DLD1 (cell line): ENCODE data around the gene SLC35F1.
"Not testable (repeated sequence)": the region's sequence is repeated elsewhere in the genome, so short reads cannot be mapped to it uniquely, and the experiment has no call there.

Experiments
- in situ Hi-C: cut with HindIII; loops from 2 replicates; pipeline ENCODE4 v1.10.0; 2017; ENCODE audit warnings: low sequenced_read_pairs

SLC35F1 gene

DNA sequence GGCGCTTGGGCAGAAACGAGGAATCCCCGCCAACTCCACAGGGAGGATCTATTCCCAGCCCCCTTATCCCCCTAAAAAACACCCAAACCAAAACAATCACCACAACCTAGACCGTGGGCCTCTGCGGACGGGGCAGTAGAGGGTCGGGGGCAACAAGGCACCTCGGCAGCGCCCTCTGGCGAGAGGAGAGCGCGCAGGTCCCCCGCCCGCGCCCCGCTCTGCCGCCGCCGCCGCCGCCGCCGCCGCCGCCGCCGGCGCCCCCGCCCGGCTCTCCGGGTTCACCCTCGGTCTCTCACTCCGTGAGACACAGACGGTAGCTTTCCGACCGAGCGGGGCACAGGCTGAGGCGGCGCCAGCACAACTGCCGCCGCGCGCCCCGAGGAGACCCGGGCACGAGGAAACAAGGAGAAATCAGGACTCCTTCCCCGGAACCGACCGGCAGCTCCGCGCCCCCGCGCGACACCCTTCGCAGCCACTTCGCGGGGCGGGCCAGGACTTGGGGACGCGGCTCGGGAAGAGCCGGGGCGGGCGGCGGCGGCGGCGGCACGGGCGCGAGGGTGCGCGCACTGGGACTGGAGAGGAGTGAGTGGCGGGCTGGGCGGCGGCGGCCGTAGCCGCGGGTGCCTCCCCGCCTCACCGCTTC, at the start of gene SLC35F1:
SLC35F1 (plus strand) TSS at position 307 of the 643 bp plus-strand sequence.
- in situ Hi-C loops, result no loop called here

DNA sequence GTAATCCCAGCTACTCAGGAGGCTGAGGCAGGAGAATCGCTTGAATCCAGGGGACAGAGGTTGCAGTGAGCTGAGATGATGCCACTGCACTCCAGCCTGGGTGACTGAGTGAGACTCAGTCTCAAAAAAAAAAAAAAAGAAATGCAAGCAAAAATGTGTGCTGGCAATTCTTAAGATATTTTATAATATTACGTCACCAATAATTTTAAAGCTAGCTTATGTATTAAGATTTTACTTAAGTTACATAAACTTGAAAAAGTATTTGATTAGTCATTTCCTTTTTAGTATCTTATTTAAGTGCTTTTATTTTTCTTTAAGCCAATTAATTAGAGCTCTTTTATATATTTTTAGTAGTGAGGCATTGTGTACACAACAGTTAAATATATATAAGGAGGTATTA, 48.5 kb upstream of the SLC35F1 start:
- in situ Hi-C loops, result not testable (repeated sequence)

DNA sequence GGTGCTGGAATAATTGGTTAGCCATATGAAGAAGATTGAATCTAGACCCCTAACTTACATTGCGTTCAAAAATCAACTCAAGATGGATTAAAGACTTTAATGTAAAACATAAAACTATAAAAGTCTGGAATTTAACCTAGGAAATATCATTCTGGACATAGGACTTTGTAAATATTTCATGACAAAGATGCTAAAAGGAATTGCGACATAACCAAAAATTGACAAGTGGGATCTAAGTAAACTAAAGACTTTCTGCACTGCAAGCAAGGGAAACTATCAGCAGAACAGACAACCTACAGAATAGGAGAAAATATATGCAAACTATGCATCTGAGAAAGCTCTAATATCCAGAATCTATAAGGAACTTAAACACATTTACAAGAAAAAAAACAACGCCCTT, 45.5 kb upstream of the SLC35F1 start:
- in situ Hi-C loops, result no loop called here

DNA sequence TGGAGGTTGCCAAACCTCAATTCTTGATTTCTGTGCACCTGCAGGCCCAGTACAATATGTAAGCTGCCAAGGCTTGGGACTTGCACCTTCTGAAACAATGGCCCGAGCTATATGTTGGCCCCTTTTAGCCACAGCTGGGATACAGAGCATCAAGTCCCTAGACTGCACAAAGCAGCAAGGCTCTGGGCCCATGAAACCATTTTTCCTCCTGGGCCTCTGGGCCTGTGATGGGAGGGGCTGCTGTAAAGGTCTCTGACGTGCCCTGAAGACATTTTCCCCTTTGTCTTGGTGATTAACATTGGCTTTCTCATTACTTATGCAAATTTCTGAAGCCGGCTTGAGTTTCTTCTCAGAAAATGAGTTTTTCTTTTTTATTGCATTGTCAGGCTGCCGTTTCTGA, 40.5 kb upstream of the SLC35F1 start:
- in situ Hi-C loops, result no loop called here

DNA sequence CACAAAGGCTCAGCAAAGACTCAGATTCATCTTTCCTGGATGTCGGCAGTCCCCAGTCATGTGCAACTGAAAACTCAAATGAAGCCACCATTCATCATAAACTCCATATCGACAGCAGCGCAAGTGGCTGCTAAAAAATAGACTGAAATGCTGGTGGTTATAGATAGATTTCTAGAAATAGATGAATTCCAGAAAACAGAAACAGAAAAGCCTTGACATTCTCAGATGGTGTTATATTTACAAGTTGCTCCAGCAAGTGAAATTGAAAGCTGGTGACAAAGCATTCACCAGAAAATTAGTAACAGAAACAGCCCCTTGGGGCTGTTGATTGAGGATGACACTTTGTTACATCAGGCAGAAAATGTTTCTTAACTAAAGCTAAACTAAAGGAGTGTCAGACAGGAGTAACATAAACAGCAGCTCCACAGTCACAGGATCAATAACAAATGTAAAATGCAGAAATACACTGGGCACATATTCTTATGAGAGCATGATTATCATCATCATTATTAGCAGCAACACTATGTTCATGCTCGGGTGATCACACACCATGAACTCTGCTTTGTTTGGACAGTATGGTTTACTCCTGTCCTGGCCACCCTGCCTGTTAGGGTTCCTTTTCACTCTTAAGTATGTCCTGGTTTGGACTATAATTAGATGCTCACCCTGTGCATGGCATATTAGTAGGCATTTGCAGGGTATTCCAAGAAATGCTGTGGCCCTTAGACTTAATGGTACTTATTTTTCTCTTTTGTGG, 36.4 kb upstream of the SLC35F1 start:
- in situ Hi-C loops, result no loop called here

DNA sequence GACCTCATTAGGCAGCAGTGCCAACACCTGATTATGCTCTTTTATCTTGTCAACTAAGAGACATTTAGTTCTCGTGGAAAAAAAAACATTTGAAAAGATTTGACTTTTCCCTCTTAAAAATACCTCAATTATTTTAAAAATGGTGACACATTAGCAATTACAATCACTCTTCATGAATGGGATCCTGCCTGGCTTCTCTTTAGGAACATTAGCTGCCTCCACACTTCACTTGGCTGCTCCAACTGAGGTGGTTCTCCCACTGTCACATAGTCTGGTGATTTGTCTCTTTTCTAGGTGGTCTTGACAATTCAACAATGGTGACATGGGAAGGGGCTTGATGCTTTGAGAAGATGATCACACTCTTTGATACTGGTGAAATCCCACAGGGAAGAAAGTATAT, 26.2 kb upstream of the SLC35F1 start:
- in situ Hi-C loops, result no loop called here

DNA sequence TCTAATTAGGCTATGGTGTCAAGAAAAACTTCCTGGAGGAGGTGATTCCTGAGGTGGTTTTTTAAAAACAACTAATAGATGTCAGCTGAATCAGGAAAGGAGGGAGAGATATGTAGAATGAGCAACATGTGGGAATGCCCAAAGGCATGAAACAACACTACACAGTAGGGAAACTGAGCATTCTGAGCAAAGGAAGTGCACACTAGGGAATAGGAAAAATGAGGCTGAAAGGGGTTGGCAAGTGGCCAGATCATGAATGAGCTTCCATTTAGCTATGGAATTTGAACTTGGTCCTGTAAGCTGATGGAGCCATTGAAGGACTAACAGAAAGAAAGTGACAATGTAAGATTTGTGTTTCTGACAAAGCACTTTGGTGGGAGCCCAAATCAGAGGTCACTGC, 16.9 kb upstream of the SLC35F1 start:
- in situ Hi-C loops, result no loop called here

DNA sequence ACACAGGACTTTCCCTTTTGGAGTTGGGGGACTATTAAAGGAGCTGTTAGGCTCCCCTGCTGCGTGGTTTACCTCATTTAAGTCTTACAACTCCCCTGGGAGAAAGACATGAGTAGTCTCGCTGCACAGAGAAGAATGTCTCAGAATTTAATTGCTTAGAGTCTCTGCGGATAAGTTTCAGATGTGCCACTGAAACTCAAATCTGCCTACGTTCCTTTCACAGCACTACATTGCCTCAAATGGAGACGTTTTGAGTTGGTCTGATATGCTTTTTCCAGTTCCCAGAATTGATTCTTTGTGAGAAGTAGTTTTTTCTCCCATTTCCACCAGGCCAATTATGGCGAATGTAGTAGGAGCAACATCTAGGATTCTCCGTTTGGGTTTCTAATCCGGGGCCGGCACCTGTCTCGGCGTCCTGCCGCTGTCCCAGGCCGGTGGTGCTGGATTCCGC, 532 bp upstream of the SLC35F1 start:
- in situ Hi-C loops, result no loop called here

DNA sequence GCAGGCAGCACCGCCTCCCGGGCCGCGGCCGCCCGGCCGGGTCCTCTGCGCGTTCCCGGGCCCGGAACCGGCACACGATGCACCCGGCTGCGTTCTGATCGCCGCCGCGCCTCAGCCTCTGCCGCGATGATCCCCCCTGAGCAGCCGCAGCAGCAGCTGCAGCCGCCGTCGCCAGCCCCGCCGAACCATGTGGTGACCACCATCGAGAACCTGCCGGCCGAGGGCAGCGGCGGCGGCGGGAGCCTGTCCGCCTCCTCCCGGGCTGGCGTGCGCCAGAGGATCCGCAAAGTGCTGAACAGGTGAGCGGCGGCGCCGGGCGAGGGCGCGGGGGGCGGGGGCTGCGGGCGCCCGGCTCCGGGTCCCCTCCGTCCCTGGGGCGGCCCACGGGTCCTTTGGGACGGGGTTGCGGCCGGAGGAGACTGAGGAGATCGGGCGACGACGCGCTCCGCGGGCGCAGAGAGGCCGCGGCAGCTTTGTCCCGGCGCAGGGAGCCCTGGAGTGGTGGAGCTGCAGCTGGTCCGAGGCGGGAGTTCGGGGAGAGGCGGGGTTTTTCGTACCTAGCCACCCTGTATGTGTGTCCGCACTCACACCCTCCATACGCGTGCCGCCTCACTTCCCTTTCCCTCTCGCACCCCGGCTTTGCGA, 659 bp downstream of the SLC35F1 start:
- in situ Hi-C loops, result no loop called here

DNA sequence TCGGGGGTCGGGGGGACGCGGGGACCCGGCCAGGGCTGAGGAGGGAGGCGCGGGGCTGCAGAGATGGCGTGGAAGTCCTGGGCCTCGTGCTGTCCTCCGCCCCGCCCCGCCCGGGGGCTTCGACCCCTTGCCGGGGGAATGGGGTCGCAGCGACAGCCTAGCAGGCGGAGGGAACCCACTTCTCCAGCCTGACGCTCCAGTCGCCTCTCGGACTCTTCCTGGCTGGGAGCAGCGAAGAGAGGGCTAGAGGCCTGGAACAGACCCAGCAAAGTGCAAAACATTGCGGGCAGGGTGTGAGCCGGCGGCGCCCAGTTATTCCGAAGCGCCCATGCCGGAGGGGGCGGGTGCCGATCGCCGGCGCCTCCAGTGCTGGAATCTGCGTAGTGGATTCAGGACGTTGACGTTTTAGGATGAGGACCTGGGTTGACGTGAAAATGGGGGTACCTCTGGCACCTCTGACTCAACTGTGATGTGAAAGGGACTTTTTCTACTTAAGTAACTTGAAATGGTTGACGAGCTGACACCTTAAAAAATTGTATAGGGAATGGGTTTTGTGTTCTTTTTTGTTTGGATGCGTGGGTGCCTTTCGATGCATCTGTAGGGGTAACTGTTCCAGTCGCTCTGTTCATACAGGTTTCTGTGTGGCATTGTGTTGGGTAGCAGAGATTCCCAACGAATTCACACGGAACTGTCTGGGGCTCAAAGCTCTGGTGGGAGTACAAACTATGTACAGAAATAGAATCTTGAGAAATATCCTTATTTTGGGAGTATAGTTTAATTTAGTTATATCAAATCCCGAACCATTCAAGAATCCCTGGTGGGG, 1.4 kb downstream of the SLC35F1 start:
- in situ Hi-C loops, result no loop called here

DNA sequence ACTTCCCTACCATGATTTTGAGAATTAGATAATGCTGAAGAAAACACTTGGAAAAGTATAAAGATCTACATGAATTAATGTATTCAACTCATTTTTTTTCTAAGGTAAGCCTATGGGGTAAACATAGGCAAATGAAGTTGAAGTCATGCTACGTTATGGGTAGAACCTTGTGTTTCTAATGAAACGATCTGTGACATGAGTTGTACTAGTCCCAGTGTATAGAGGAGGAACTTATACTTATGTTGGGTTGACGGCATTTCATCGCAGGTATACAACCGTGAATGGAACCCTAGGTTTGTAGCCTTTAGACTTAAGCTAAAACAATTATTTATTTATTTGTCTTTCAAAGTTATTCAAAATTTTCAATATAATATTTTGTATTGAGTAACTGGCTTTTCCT, 2.6 kb downstream of the SLC35F1 start:
- in situ Hi-C loops, result no loop called here

DNA sequence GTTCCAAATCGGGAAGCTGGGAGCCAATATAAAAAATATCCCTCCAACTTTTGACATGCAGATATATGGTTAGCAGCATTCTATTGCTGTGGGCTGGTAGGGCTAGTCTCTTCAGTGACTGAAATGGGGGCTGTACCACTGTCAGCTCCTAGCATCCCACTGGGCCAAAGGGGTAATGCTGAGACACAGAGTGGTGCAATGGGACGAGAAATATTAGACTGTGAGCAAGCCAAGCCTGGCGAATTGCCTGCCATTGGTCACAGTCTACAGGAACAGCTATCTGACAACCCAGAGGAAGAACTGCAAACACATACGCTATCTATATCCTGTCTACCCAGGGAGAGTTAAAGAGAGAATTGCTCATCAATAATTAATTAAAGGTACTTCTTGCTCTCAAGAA, 3.5 kb downstream of the SLC35F1 start:
- in situ Hi-C loops, result no loop called here

DNA sequence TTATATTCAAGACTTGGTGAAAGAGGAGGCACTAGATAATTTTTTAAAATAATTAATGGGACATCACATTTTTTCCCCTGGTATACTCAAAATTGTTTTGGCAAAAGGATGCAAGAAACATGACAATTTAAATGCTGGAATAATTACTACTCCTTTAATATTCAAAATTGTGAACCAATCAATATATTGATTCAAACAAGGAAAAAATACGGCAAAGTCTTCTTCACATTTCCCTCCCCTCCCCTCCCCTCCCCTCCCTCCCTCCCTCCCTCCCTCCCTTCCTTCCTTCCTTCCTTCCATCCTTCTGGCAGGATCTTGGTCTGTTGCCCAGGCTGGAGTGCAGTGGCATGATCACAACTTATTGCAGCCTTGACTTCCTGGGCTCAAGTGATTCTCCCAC, 4.1 kb downstream of the SLC35F1 start:
- in situ Hi-C loops, result no loop called here

DNA sequence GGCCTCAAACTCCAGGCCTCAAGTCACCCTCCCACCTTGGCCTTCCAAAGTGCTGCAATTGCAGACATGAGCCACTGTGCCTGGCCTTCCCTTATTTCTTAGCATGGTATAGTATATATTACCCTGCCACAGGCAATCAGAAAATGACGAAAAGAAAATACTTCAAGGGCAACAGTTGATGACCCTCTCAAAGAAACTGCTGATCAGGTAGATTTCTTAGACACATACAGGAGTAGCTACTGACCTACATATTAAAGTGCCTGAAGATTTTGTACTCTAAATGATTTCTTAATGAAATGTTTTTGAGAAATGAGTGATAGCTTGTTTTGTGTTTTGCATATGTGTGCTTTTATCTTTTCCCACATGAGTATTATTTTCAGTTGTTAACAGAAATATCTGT, 4.6 kb downstream of the SLC35F1 start:
- in situ Hi-C loops, result no loop called here

DNA sequence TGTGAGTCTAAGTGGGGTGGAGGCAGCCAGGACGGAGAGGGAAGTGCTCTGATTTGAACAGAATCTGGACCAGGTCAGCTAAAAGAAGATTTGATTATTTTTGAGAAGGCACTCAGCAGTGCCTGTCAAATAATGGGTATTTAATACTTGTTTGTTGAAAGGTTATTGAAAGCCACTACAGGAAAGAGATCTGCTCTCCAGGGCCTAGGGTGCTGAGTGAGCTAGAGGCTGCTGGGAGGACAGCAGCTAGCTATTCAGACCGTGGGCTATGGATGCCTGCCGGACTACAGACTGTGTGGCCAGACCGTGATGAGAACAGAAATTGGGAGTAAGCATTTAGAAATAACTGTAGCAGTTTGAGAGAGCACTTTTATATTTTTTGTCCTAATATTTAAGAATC, 8.8 kb downstream of the SLC35F1 start:
- in situ Hi-C loops, result no loop called here

DNA sequence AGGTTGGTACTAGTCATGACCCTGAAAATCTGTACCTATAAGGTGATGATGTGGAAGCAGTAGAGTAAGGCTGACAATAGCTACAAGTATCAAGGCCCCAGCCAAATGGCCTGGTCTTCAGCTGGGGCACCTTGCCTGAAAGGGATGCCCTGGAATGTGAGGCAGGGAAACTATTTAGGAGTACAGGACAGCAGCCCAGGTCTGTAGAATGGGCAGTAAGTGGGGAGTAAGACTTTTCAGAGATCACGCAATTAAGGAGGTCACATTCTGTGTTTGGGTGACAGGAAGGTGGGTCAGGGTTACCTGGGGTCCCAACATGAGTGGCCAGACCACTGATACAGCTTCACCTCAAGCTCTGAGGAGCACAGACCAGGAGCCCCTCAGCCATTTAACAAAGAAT, 9.4 kb downstream of the SLC35F1 start:
- in situ Hi-C loops, result no loop called here

DNA sequence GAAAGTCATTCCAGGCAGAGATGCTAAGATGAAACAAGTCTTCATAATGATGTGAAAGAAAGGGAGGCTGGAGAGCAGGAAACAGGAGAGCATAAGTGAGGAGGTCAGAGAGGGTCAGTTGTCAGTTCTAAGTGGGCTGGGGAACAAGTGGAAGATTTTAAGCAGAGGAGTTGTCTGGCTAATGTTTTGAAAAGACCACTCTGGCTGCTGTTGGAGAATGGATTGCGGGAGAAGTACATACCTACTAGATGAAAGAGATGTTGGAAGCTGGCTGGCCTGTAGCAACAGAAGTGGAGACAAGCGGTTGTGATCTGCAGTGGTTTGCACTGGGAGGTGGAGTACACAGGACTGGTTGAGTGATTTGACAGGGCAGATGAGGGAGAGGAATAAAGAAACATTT, 10.1 kb downstream of the SLC35F1 start:
- in situ Hi-C loops, result no loop called here

DNA sequence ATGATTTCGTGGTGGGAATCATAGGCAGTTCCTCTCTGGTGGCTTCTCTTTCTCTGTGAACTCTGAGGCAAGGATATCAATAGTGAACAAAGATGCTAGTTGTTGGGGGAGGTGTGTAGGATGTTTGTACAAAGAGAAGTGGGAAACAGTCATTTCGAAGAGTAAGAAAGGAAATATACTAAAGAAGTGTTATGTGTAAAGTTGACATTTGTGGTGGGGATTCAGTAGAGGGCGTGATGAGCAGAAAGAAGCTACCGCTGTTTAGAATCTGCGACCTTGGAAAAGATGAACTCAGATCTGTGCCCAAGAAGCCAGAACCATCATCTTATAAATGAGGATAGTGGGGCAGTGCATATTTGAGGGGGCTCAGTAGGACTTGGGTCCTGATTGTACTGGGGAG, 11.4 kb downstream of the SLC35F1 start:
- in situ Hi-C loops, result no loop called here

DNA sequence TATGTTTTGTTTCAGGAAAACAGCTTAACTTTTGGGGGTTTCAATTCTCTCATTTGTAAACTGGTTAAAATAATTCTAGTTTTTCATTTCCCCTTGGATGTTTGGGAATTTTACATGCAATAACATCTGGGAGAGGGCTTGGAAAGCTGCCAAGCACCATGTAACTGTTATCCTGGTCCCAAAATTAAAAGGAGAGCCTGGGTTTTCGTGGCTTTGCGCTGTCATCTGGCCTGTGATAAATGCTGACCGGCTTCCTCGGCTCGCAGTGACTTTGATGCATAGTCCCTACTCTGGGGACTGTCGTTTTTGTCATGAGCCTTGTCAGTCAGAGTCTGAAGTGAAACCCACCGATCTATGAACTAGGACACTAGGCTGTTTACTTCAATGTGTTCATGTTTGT, 12.2 kb downstream of the SLC35F1 start:
- in situ Hi-C loops, result no loop called here

DNA sequence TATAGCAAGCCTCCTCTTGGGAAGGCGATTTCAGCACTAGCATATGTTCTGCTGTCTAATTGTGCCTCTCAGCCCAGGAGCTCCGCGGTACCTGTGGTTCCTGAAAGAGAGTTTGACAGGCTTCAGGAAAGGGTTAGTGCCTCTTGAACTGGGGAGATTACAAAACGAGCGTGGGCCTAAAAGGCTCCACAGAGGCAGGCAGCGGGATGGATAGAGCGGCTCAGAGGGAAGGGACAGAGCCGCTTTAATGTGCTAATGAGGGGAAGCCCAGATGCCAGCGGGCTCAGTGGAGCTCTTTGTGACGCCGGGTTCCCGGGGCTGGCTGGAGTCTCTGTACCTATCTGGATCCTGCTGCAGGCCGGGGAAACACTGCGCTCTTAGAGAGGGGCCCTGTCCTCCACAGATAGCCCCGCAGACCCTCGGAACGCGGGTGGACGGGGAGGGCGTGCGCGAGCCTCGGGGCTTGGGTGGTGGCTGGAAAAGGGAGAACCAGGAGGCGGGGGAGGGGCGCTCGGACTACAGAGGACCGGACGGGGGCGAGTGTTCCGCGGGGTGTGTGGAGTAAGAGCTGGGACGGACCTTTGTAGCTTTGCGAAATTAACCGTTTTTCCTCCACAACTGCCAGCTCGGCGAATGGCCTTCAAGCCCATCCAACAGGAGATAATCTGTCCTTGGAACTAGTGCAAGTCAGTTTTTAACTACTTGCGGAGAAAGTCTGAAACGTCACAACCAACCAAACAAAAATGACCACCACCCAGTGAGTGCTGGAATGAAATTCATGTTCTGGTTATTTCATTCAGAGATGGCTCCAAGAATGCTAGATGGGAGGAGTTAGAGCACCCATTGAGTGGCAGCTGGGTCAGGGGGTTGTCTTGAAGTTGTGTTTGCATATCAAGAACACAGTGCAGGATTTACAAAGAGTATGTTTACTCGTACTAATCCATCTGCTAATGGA, 13.0 kb downstream of the SLC35F1 start:
- in situ Hi-C loops, result no loop called here
